Measurements from ENCODE around the gene HNF1A.

The HNF1A gene

DNA sequence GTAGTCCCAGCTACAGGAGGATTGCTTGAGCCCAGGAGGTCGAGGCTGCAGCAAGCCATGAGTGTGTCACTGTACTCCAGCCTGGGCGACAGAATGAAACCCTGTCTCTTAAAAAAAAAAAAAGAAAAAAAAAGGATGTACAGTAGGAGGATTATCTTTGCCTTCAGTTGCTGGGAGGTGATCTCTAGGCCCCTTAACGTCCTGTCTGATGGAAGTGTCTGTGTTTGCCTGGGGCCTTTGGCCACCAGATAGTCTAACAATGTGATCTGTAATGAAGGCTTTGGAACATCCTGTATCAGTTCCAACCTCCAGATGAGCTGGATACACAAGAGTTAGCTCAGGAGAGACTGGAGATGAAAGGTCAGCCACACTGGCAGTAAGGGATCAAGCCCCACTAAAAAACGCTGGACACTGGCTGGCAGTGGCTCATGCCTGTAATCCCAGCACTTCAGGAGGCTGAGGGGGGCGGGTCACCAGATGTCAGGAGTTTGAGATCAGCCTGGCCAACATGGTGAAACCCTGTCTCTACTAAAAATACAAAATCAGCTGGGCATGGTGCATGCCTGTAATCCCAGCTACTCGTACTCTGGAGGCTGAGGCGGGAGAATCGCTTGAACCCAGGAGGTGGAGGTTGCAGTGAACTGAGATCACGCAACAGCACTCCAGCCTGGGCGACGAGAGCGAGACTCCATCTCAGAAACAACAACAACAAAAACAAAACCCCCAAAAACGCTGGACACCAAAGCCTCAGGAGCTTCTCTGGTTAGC, 19.0 kb upstream of the HNF1A start:
- DNase-seq (ENCODE audit: low read depth) = no peak

DNA sequence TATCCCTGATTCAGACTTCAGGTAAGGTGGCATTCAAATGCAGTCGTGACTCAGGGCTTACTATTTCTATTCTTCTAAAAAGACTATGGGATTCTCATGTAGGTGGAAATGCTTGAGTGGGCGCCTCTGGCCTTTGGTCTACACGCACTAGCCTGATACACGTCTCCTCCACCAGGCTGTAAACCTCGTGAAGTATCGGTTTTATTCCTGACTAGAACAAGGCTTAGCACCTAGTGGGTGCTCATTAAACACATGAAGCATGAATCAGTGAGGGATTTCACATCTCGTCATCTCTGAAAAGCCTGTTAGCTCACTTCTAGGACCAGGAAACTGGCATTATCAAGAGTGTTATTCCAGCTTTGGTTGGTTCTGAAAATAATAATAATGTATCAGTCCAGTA, 17.7 kb upstream of the HNF1A start:
- DNase-seq (ENCODE audit: low read depth) = no peak

DNA sequence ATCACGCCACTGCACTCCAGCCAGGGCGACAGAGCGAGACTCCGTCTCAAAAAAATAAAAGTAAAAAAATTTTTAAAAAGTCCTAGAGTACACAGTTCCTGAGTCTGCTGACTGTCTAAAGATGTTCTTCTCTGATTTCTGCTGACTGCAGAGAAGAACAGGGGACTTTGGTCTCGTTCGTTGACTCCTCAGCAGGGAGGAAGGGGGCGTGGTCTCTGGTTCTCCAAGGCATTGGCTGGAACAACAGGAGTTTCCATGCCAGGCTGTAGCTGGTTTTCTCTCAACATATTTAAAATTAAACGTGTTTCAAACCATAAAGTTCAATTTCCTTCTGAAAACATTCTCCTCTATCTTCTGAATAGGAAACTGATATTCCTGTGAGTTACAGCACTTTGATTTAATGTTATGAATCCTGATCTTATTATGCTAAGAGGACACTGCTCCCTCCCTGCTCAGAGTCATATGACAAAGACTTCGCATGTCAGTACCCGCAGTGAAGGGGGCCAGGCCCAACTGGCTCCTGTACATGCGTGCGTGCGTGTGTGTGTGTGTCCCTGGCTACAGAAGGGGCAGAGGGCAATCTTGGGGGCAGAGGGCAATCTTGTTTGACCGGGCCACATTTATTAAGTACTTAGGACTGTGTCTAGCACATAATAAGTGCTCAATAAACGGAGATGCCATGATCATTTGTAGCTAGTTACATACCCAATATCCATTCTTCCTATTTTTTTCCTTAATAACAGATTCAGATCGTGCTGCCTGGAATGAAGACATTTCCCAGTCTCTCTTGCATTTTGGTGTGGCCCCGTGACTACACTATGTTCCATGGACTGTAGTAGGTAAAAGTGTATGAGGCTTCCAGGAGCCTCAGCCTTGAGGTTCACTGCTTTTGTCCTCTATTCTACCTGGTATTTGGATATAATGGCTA, 16.5 kb upstream of the HNF1A start:
- no peak for DNase-seq (ENCODE audit: low read depth)

DNA sequence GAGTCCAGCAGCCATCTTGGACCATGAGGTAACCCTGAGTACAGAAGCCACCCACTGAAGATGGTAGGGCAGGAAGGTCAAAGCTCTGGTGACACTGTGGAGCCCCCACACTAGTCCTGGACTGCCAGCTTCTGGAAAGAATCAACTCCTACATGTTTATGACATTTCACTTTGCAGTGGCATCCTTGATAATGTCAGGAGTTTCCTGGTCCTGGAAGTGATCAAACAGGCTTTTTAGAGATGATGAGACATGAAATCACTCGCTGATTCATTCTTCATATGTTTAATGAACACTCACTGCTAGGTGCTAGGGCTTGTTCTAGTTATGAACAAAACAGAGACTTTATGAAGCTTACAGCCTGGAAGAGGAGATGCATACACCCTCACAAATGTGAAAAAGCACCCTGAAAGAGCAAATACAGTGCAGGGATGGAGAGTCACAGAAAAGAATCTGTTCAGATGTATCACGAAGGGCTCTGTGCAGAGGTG, 15.8 kb upstream of the HNF1A start:
- DNase-seq (ENCODE audit: low read depth) = no peak

DNA sequence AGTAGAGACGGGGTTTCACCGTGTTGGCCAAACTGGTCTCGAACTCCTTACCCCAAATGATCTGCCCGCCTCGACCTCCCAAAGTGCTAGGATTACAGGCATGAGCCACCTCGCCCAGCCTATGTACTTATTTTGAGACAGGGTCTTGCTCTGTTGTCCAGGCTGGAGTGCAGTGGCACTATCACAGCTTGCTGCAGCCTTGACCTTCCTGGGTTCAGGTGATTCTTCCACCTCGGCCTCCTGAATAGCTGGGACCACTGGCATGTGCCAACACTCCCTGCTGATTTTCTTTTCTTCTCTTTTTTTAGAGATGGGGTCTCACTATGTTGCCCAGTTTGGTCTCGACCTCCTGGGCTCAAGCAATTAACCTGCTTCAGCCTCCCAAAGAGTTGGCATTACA, 14.0 kb upstream of the HNF1A start:
- DNase-seq (ENCODE audit: low read depth) = no peak

DNA sequence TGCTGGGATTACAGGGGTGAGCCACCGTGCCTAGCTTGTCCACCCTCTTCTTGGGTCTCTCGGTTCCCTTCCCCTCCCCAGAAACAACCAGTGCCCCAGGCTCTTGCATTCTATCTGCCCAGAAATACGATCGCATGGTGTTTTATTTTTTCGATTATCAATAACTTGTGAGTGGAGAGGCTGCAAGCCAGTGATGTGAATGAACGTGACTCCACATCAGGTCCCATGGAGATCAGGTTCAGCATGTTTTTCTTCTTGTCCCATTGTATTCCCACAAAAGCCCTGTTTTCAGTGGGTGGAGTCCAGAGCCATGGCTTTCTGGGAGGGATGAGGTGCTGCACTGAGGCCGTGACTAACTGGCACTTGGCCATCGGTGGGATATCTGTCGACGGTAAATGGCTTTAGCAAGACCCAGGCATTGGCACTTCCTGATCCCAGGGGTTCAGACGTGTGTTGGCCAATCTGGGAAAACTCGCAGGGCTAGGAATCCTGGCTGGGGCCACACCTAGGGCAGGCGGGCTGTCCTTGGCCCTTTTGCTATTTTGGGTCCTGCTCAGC, 12.7 kb upstream of the HNF1A start:
- DNase-seq (ENCODE audit: low read depth) = no peak

DNA sequence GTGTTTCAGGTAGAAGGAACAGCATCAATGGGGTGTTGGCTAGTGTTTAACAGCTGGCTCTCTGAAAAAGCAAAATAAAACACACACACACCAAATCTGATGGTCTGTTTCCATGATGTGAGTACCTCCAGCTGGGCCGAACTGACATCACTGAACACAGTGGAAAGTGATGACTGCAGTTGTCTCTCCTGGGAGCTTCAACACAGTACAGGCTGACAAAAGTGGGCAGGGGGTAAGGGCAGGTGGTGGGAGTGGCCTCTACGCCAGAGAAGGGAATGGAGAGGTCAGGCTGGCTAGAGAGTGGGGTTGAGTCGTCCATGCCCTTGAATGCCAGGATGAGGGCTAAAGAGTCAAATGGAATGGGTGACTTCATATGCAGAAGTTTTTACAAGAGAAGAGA, 8.0 kb upstream of the HNF1A start:
- DNase-seq (ENCODE audit: low read depth) = no peak

DNA sequence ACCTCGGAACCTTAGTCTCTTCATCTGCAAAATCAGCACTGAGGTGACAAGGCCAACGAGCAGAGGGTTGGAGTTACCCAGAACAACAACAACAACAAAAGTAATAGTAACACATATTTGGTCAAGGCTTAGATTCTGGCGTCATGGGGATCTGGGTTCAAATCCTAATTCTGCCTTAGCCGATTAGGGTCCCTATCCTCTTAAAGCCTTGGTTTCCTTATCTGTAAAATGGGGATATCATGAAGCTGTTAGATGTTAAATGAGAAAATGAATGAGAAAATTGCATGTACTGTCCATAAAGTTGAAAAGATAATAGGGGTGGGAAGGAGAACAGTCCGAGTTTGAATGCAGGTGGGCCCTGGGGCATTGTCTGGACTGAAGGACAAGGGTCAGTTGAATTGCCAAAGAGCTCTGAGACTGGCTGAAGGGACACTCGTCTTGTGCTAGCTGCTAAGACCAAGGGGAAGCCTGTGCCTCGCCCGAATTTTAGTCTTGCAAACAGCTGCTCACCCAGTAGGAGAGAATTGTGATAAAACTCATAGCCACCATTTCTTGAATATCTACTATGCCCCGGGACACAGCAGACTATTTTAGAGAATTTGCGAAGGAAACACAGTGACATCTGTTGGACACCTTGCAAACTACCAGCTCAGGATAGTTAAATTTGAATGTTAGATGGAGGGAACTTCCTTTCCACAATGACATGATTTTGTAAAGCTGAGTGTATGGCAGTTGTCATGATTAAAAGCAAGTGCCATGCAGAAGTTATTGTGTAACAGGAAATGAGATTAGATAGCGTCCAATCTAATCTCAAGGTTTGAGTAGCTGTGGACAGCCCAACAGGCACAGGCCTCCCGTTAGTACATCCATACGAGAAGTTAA, 6.8 kb upstream of the HNF1A start:
- DNase-seq (ENCODE audit: low read depth) = peak; percentile 26

DNA sequence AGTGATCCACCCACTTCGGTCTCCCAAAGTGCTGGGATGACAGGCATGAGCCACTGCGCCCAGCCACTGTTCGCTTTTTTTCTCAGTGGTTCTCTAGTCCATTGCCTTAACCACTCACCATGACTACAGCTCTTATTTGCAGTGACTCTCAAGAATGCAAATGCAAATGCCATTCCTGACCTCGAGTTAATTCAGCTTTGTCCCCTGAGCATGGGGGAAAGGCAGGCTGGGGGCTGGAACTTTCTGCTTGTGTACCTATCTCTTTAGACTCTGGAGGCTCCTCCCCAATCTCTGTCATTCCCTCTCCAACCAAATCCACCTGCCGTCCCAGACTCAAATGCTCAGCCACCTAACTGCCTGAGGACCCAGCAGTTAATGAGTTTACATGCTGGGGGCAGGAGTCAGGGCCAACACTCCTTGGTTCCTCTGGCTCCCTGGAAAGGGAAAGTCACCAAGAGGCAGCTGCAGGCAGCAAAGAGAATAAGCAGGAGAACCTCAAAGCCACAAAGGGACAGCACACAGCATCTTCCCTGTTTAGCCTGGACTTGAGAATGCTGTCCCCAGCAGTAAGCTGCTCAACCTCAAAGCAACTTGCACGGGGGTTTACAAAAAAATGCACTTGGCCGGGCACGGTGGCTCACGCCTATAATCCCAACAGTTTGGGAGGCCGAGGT, 5.3 kb upstream of the HNF1A start:
- DNase-seq (ENCODE audit: low read depth) = no peak

DNA sequence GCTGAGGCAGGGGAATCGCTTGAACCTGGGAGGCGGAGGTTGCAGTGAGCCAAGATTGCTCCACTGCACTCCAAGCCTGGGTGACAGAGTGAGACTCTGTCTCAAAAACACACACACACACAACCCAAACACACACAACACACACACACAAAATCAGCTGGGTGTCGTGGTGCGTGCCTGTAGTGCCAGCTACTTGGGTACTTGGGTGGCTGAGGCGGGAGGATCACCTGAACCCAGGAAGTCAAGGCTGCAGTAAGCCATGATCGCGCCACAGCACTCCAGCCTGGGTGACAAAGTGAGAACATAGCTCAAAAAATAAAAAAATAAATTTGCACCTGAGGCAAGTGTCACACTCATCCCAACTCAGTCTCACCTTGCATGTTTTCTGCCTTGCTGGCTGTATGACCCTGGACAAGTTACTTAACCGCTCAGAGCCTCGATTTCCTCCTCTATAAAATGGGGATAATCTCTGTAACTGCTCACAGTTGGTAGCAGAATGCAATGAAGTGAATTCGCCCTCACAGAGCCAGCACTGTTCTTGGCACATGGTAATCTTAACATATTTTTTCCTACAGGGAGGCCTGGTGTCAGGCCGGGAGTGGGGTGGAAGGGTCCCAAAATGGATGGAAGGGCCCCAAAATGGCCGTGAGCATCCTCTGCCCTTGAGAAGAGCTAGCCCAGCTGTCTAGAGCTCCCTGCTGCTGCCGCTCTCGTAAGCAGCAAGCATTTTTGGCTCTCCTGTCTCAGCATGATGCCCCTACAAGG, 630 bp upstream of the HNF1A start:
- DNase-seq (ENCODE audit: low read depth) = no peak

DNA sequence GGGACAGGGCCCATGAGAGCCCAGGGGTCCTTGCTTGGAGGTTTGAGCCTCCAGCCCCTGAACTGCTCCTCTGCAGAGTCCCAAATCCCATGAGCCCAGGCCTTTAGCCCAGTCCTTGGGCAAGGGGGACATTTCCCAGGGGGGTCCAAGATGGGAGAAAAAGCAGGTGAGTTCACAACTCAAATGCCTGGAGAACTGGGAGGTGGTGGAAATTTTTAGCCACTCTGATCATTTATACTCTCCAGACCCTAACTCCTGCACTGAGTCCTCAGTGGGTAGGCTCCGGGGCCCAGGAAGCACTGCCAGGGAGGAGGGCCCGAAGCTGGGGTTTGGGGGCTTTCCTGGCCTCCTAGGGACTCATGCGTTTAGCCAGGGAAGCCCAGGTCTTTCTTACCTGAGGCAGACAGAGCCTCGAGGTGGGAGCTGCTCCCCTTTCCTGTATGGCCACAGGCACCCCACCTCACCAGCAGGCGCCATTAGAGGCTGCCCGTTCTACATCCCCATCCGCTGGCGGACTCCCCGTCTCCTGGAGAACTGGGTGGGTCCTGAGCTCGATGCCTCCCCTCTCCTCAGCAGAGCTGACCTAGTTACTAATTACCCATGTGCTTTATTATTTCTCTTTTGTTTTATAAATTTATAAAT, 998 bp downstream of the HNF1A start:
- DNase-seq (ENCODE audit: low read depth) = no peak

DNA sequence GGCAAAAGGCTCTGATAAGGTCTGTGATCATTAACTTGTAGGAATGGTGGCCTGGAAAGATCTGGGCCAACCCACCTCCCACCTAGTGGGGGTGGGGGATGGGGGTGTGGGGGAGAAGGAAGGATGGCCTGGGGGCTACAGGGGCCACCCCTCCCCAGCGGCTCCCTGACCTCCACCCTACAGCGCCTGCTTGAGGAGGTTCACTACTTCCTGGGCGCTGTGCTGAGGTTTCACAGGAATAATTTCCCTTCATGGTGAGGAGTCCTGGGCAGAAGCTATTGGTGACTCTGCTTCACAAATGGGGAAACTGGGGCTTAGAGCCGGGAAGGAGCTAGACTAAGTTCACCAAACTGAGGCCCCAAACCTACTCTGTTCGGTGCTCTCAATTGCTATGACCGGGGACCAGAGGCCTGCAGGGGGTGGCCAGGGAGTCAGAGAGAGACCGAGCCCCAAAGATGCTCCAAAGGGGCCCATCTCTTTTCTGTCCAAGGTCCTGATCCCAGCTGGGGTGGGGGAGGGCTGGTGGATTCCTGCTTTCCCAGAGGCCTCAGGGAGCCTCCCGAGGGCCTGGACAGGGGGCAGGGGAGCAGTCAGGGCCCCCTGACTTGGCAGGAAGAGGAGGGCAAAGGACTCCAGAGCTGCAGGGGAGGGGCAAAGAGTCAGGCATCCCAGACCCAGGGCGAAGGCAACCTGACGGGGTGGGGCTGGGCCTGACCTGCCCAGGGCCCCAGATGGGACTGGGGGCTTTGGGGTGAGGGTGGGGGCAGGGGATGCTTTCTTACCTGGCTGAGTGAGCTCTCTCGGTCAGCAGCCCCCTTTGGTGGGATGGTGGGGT, 1.7 kb downstream of the HNF1A start:
- no peak for DNase-seq (ENCODE audit: low read depth)

DNA sequence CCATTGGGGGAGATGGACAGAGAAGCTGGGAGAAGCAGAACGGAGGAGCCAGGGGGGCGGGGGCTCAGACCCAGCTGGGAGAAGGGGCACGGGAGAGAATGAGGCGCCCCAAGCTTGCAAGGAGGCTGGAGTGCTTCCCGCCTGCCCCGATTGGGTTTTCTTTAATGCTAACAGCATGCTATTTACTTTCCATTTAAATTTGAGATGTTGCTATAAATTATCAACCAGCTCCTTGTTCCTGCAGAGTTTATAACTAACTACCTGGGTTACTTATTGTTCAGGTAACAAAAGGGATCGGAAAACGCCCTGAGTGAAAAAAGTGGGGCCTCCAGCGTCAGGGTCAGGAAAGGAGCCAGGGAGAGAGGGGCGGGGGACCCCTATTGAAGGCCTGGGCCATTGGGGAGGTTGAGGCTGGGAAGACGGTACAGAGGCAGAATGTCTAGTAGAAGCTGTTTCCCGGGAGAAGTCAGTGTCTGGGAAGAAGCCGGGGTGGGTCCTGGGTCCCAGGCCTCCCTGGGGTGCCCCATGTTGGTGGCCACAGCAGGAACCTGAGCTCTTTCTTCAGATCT, 2.5 kb downstream of the HNF1A start:
- no peak for DNase-seq (ENCODE audit: low read depth)

DNA sequence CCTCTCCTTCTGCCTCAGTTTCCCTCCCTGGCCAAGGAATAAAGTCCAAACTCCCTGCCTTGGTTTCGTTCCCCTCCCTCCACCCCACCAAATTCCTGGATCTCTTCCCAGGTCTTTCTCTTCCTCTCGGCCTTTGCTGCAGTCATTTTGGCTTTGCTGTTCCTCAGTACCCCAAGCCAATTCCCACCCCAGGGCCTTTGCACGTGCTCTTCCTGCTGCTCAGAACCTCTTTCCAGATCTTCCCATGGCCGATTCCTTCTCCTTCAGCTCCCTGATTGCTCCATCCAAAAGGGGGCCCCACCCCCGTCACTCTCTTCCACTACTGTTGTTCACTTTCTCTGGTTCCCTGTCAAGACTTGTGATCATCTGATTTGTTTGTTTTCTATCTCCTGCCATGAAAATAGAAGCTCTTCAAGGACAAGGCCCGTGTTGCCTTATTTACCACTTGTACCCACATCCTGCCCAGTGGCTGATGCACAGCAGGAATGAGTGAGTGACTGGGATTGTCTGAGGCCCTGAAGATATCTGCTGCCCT, 3.1 kb downstream of the HNF1A start:
- DNase-seq (ENCODE audit: low read depth) = no peak

DNA sequence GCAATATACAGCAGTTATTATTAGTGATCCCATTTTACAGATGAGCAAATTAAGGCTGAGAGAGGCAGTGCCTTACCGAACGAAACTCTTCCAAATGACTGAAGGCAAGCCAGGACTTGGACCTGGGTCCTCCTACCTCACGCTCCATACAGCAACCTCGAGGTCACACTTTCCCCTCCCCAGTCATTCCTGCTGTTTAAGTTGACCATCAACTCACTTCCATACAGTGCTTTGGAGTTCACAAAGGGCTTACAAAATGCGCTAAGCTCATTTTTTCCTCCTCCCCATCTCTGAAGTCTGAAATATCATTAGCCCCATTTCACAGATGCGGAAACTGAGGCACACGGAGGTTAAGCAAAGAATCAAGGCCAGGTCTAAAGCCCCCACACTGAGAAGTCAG, 4.3 kb downstream of the HNF1A start:
- no peak for DNase-seq (ENCODE audit: low read depth)

DNA sequence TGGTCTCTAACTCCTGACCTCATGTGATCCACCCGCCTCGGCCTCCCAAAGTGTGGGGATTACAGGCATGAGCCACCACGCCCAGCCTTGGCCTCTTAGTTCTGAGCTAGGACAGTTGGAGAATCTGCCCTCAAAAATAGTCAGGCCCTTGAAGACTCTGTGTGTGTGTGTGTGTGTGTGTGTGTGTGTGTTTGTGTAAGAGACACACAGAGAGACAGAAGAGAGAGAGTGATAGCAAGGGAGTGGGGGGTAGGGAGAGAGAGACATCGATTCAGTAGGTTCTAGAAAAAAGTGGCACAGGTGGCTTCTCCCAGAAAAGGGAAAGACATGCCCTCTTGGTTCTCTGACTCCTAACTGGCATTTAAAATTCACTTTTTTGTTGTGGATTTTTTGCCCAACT, 5.4 kb downstream of the HNF1A start:
- DNase-seq (ENCODE audit: low read depth) = no peak

DNA sequence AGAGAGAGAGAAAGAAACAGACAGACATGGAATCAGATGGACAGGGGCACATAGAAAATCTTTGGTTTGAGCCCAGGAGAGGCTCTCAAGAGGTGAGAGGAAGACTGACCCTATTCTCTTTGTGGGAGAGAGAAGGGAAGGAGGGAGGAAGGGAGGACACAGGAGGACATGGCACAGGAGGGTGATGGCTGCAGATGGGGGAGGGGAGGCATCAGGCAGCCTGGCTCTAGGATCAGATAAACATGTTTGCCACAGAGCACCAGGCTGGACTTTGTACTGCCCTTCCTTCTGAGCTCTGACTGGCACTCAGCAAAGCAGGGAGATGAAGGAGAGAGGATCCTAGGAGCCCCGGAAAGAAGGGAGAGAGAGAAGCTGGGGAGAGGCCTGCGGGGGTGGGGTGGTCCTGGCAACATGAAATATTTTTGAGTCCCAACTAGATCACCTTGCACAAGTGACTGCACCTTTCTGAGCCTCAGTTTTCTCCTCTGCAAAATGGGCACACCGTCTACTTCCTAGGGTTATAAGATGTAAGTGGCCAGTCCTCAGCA, 6.1 kb downstream of the HNF1A start:
- no peak for DNase-seq (ENCODE audit: low read depth)

DNA sequence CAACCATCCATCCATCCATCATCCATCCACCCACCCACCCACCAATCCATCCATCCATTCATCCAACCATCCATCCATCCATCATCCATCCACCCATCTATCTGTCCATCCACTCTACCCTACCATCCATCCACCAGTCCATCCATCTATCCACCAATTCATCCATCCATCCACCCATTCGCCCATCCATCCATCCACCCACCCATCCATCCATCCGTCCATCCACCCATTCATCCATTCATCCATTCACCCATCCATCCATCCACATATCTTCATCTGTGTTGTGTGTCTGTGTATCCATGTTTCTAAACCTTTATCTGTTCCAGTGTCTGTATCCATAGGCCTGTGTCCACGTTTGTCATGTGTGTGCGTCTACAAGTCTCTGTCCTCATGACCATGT, 9.9 kb downstream of the HNF1A start:
- no peak for DNase-seq (ENCODE audit: low read depth)

All from CMK (cell line).